ENCODE data around the gene BAG3. TPM values are rescaled to one million over a fixed set of nuclear protein-coding genes. Genes with fewer than 3 reads are reported as not detected.

BAG3 gene
- total RNA-seq, 1 donor from 2014 or later = 39.1 TPM

DNA sequence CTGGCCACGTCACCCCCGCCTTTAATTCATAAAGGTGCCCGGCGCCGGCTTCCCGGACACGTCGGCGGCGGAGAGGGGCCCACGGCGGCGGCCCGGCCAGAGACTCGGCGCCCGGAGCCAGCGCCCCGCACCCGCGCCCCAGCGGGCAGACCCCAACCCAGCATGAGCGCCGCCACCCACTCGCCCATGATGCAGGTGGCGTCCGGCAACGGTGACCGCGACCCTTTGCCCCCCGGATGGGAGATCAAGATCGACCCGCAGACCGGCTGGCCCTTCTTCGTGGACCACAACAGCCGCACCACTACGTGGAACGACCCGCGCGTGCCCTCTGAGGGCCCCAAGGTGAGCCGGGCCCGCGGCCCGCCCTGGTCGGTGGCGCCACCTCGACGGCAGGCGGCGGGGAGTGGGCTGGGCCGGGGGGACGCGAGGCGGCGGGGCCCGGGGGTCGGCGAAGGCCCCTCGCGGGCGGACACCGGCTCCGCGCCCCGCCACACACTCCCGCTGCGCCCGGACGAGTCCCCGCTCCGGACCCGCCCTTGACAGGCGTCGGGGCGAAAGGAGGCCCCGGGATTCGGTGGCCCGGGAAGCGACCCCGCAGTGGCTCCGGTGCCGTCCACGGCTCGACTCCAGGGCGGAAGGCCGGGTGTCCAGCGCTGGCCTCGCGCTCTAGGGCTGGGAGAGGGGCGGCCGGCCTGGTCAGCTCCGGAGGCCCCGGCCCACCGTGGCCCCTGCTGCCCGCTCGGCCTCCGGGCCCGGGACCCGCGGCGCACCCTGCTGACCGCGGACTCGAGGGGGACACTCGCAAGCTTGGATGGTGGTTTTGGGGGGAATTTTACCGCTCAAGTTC is 557 bp downstream of the BAG3 start:
- TF ChIP-seq, protein P1, sequence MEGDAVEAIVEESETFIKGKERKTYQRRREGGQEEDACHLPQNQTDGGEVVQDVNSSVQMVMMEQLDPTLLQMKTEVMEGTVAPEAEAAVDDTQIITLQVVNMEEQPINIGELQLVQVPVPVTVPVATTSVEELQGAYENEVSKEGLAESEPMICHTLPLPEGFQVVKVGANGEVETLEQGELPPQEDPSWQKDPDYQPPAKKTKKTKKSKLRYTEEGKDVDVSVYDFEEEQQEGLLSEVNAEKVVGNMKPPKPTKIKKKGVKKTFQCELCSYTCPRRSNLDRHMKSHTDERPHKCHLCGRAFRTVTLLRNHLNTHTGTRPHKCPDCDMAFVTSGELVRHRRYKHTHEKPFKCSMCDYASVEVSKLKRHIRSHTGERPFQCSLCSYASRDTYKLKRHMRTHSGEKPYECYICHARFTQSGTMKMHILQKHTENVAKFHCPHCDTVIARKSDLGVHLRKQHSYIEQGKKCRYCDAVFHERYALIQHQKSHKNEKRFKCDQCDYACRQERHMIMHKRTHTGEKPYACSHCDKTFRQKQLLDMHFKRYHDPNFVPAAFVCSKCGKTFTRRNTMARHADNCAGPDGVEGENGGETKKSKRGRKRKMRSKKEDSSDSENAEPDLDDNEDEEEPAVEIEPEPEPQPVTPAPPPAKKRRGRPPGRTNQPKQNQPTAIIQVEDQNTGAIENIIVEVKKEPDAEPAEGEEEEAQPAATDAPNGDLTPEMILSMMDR (conservative IDR thresholded peaks at IDR 0.05; ENCODE audit: low read depth, low read length) = no peak
- H3K4me3 ChIP-seq (ENCODE audit: low read depth, low read length) = peak overlapping the region; percentile 89
- no peak for DNase-seq (ENCODE audit: low read depth)

DNA sequence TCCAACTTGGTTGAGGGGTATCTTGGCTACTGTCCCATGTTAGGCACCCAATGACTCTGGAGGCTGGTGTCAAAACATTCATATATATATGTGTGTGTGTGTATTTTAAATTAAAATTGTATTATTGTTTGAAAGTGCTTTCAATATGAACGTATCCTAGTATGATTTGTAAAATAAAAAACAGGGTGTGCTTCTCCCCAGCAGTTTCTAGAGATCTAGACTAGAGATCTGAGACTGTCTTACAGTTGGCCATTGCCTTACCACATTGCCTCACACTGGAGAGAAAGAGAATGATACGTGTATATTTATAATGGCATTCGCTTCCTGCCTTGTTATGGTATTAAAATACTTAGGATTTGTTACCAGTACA is 1.2 kb downstream of the BAG3 start:
- TF ChIP-seq, protein P1 (conservative IDR thresholded peaks at IDR 0.05; ENCODE audit: low read depth, low read length) = peak; percentile 47
- peak overlapping the region; percentile 89 for H3K4me3 ChIP-seq (ENCODE audit: low read depth, low read length)
- no peak for DNase-seq (ENCODE audit: low read depth)

DNA sequence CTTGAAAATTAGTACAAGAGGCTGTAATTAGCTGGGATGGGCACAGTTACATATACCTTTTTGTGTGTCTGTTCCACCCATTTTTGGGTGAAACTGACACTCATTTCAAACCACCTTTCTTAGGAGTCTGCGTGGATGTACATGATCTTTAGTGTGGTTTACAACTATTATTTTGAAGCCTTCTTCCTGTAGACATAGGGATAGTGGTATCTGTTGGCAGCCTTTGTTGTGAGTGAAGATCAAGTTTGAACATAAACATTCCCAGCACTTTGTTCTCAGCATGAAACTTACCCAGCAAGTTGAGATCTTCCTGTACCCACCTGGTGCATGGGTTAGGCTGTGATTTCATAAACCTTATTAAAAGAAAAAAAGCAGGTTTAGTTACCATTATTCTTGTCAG is 2.0 kb downstream of the BAG3 start:
- no peak for DNase-seq (ENCODE audit: low read depth)
- TF ChIP-seq, protein P1 (conservative IDR thresholded peaks at IDR 0.05; ENCODE audit: low read depth, low read length) = no peak
- peak overlapping the region; percentile 89 for H3K4me3 ChIP-seq (ENCODE audit: low read depth, low read length)

DNA sequence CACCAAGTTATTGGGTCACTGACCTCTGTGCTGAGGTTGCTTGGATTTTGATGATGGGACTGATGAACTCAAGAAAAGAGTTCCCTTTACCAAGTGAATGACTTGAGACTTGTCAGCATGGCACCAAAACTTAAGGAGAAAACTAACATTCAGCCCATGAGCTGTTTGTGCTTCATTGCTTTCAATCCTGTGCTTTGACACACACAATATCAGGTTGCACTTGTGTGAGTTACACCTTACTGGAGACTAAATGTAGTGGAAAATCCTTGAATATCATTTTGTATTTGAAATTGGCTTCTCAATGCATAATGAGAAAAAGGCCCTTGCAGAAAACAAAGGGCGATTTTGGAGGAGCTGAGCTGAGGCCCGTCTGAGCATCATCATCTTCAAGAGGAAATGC is 2.7 kb downstream of the BAG3 start:
- peak overlapping the region; percentile 89 for H3K4me3 ChIP-seq (ENCODE audit: low read depth, low read length)
- no peak for DNase-seq (ENCODE audit: low read depth)
- TF ChIP-seq, protein P1 (conservative IDR thresholded peaks at IDR 0.05; ENCODE audit: low read depth, low read length) = no peak

DNA sequence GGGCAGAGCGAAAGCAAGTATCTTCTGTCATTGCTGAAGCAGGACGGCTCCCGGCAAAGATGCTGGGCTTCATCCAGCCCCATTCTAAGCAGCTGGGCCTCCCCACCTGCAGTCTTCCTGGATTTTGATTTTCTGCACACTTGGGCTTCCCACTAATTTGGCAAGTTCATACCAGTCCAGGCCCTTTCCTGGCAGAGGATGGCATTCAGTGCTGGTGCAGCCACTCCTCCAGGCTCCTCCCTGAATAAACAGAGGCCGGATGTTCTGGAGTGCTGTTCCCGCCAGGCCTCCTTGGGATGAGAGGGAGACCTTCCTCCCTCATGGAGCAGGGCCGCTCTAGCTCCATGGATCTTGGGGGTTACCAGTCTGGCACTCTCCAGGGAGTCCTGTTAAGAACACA is 3.4 kb downstream of the BAG3 start:
- DNase-seq (ENCODE audit: low read depth) = no peak
- TF ChIP-seq, protein P1 (conservative IDR thresholded peaks at IDR 0.05; ENCODE audit: low read depth, low read length) = no peak
- peak overlapping the region; percentile 89 for H3K4me3 ChIP-seq (ENCODE audit: low read depth, low read length)

DNA sequence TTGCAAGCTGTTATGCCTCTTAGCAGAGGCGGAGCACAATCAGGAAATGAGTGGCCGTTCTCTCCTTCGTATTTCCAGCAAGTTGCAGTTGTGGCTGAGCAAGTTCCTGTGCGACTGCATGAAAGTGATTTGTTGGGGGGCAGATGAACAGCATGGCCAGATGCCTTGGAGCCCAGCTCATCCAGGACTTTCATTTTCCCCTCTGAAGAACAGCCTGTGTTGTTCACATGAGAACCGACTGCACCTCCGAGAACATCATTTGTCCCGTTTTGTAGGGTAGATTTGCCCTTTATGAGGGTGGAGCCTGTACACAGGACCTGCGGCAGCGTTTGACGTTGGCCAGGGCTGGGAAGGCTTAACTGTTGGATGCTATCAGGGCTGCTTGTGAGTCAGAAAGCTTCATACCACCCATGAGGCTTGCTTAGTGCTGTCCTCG is 4.4 kb downstream of the BAG3 start:
- TF ChIP-seq, protein P1 (conservative IDR thresholded peaks at IDR 0.05; ENCODE audit: low read depth, low read length) = no peak
- peak overlapping the region; percentile 89 for H3K4me3 ChIP-seq (ENCODE audit: low read depth, low read length)
- DNase-seq (ENCODE audit: low read depth) = no peak

DNA sequence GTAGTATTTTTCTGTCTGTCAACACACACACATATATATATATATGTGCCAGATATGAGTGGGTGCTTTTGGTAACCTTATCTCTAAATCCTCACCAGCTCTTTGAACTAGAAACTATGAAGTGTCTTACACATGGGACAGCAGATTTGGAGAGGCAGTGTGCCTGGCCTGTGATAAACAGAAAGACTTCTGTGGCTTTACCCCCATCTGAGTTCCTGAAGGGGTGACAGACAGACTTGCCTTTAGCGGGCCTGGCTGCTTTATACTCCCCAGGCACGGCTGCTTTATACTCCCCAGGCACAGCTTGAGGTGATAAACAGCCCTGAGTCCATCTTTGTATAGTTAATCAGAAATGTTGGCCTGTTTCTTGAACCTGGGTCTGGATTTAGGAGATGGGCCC is 5.6 kb downstream of the BAG3 start:
- no peak overlapping the region for H3K4me3 ChIP-seq (ENCODE audit: low read depth, low read length)
- TF ChIP-seq, protein P1 (conservative IDR thresholded peaks at IDR 0.05; ENCODE audit: low read depth, low read length) = no peak

More for the DNA sequence above, 5.6 kb downstream of the BAG3 start:
- no peak for DNase-seq (ENCODE audit: low read depth)
